Coronary artery (tissue), 2 donors: ENCODE results near the gene DIP2C.
"Not testable (repeated sequence)": the region's sequence is repeated elsewhere in the genome, so short reads cannot be mapped to it uniquely, and the experiment has no call there.

ENCODE experiments used
- DNase-seq: peaks from one replicate; pipeline ENCODE4 v3.0.0-alpha.2; 2017; ENCODE audit warnings: low spot score
- H3K27ac ChIP-seq, 2 donors: fragments of 200-600 bp; sonication (generic); one replicate each; pipeline ENCODE4 v1.5.1; 2016 to 2019
- H3K4me3 ChIP-seq: fragments of 200-600 bp; sonication (generic); 2 replicates; pipeline ENCODE4 v1.5.1; 2016; ENCODE audit warnings: mild to moderate bottlenecking, moderate library complexity
- TF ChIP-seq, protein P1 (sequence below): fragments of 200-600 bp; sonication (generic); IDR thresholded peaks from one replicate; pipeline ENCODE4 v1.5.1; 2019; ENCODE audit warnings: antibody characterized with exemption

DIP2C gene

DNA sequence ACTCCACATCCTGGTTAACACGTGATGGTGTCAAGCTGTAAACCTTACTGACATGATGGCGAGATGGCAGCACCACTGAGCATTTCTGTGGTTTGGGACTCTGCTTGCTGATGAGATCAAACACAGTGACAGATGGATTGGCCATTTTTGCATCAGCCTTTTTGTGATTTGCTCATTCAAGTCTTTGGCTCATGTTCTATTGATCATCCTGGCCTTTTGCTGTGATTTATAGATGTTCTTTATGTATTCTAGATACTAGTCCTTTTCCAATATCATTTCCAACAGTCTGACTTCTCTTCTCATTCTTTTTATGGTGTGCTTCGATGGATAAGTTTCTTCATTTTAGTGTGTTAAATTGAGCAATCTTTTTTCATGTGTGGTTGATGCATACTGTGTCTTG is 24.7 kb upstream of the DIP2C start:
- H3K27ac ChIP-seq, result no peak overlapping the region
- no peak for DNase-seq
- H3K4me3 ChIP-seq, result no peak overlapping the region
- TF ChIP-seq, protein P1, sequence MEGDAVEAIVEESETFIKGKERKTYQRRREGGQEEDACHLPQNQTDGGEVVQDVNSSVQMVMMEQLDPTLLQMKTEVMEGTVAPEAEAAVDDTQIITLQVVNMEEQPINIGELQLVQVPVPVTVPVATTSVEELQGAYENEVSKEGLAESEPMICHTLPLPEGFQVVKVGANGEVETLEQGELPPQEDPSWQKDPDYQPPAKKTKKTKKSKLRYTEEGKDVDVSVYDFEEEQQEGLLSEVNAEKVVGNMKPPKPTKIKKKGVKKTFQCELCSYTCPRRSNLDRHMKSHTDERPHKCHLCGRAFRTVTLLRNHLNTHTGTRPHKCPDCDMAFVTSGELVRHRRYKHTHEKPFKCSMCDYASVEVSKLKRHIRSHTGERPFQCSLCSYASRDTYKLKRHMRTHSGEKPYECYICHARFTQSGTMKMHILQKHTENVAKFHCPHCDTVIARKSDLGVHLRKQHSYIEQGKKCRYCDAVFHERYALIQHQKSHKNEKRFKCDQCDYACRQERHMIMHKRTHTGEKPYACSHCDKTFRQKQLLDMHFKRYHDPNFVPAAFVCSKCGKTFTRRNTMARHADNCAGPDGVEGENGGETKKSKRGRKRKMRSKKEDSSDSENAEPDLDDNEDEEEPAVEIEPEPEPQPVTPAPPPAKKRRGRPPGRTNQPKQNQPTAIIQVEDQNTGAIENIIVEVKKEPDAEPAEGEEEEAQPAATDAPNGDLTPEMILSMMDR, result no peak

DNA sequence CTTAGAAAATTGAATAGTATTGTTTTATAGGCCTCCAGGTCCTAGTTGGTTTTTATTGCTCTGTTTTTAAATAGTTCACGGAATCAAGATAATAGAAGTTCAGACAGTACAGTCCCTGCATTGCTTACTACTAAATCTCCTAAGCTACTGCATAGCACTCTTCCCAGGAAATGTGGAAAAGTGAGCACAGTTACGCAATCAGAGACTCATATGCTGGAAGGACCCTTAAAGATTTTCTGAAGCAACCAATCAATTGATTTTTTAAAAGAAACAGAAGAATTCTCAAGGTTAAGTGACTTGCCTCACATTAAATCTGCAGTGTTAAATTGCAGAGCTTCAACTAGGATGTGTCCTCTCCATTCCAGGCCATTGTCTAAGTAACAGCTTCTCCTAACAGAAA is 23.1 kb upstream of the DIP2C start:
- no peak for DNase-seq
- TF ChIP-seq, protein P1, result no peak
- Histone ChIP-seq H3K27ac (no peak overlapping the region), H3K4me3 (no peak overlapping the region)

DNA sequence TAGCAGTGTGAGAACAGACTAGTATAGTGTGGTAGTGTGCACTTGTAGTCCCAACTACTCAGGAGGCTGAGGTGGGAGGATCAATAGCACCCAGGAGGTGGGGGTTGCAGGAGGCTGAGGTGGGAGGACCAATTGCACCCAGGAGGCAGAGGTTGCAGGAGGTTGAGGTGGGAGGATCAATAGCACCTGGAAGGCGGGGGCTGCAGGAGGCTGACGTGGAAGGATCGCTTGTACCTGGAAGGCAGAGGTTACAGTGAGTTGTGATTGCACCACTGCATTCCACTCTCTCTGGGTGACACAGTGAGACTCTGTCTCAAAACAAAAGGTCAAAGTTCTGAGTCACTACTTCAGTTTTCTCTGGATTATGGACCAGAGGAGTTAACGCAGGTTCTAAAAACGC is 22.6 kb upstream of the DIP2C start:
- Histone ChIP-seq H3K27ac (no peak overlapping the region), H3K4me3 (no peak overlapping the region)
- TF ChIP-seq, protein P1, result no peak
- DNase-seq, result no peak

GRCh38 chr10:707861-708260 is 18.4 kb upstream of the DIP2C start:
- TF ChIP-seq, protein P1, result no peak
- no peak for DNase-seq
- H3K4me3 ChIP-seq, result no peak overlapping the region
- no peak overlapping the region for H3K27ac ChIP-seq

DNA sequence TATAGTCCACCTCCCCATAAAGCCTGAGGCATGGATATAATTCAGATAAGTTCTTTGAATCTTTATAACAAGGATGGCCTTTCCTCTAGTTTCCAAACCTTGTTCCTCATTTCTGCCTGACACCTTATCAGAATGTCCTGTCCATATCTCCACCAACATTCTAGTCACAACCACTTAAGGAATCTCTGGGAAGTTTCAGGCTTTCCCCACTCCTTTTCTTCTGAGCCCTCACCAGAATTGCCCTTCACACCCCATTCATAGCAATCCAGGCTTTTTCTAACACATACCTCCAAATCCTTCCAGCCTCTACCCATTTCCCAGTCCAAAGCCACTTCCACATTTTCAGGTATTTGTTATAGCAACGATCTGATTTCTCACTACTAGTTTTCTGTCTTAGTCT is 18.0 kb upstream of the DIP2C start:
- TF ChIP-seq, protein P1, result no peak

DNA sequence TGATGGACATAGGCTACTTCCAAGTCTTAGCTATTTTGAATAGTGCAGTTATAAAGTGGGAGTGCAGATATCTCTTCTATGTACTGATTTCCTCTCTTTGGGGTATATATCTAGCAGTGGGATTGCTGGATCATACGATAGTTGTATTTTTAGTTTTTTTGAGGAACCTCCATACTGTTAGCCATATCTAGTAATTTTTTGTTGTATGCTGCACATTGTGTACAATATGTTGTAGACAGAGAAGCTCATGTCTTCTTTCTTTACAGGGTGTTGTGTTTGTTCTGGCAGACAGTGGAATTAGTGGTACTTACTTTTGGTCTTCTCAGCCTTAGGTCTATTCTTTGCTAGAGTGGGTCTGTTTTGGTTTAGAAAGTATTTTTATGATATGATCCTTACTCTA is 13.7 kb upstream of the DIP2C start:
- DNase-seq, result no peak
- no peak overlapping the region for H3K27ac ChIP-seq
- TF ChIP-seq, protein P1, result no peak
- no peak overlapping the region for H3K4me3 ChIP-seq

More for the DNA sequence above, 18.0 kb upstream of the DIP2C start:
- no peak for DNase-seq
- Histone ChIP-seq H3K27ac (no peak overlapping the region), H3K4me3 (no peak overlapping the region)

DNA sequence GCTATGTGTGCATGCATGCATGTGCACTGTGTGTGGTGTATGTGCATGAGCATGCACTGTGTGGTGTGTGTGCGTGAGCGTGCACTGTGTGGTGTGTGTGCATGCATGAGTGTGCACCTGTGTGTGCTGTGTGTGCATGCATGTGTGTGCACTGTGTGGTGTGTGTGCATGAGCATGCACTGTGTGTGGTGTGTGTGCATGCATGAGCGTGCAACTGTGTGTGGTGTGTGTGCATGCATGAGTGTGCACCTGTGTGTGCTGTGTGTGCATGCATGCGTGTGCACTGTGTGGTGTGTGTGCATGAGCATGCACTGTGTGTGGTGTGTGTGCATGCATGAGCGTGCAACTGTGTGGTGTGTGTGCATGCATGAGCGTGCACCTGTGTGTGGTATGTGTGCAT is 10.7 kb upstream of the DIP2C start:
- DNase-seq, H3K4me3 ChIP-seq, H3K27ac ChIP-seq: not testable (repeated sequence)
